ACC112 (cell line): Measurements from ENCODE around the gene PPP2R5B.

Experiments
- H2AFZ ChIP-seq: fragments of 200-600 bp; sonication (generic); one replicate; pipeline ENCODE4 v1.6.0; 2017; ENCODE audit warnings: antibody characterized with exemption, low read length; ENCODE audit not compliant: unreplicated experiment
- H3K27ac ChIP-seq: fragments of 200-600 bp; sonication (generic); 2 replicates; pipeline ENCODE4 v1.5.1; 2014; ENCODE audit warnings: low read depth, mild to moderate bottlenecking, antibody characterized with exemption, low read length, moderate library complexity
- H3K27me3 ChIP-seq: fragments of 200-600 bp; sonication (generic); 2 replicates; pipeline ENCODE4 v1.6.1; 2014; ENCODE audit warnings: mild to moderate bottlenecking, antibody characterized with exemption, low read length, moderate library complexity, mixed read lengths; ENCODE audit not compliant: insufficient read depth
- H3K36me3 ChIP-seq: fragments of 200-600 bp; sonication (generic); 2 replicates; pipeline ENCODE4 v1.6.1; 2016; ENCODE audit warnings: mild to moderate bottlenecking, antibody characterized with exemption, low read length, moderate library complexity, mixed read lengths; ENCODE audit not compliant: insufficient read depth
- H3K4me1 ChIP-seq: fragments of 200-600 bp; sonication (generic); one replicate; pipeline ENCODE4 v1.6.1; 2016; ENCODE audit warnings: low read length, mixed read lengths; ENCODE audit not compliant: insufficient read depth, unreplicated experiment, control insufficient read depth
- H3K4me3 ChIP-seq: fragments of 200-600 bp; sonication (generic); 2 replicates; pipeline ENCODE4 v1.5.1; 2014; ENCODE audit warnings: mild to moderate bottlenecking, low read depth, low read length
- H3K79me2 ChIP-seq: fragments of 200-600 bp; sonication (generic); one replicate; pipeline ENCODE4 v1.6.0; 2016; ENCODE audit warnings: low read length; ENCODE audit not compliant: control insufficient read depth, unreplicated experiment, insufficient read depth

PPP2R5B gene

DNA sequence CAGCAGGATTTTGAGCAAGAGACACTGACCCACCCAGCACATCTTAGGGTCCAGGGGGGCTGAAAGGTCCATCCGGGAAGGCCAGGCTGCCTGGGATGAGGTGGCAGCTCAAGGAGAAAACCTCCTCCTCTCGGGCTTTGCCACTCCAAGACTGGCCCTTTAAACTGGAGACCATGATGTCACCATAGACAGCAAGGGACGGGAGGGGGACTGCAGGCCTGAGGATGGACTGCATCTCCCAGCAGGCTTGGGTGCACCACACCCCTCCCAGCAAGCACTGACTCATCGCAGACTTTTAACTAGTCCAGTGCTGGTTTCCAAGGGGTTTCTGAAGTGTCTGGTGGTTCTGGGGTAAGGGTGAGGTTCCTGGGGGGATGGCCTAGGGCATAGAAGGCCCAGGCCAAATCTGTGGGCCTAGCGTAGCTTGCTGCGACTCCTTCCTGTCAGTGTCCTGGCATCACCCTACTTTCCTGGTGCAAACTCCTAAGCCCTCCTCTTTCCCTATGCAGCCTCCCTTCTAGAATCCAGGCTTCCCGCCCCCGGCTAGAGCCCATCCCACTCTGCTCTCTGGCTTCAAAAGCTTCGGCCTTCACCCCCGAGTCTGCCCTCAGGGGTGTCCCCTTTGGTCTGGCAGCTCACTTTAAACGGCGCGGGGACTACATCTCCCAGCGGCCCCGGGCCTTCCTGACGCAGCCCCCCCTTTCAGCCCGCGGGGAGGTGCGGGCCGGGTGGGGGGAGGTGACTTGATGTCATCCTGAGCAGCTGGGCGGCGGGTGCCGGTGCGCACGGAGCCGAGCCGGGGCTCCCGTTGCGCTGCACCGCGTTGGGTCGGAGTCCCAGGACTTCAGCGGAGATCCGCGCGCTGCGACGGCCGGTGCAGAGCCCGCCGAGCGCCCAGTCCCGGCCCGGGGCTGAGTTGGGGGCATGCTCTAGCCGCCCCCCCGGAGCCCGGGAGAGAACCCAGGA lies at the start of gene PPP2R5B:
TSS of gene PPP2R5B (plus strand) at position 746 of the 966 bp plus-strand sequence. CDS start 1,046 bp downstream, outside the sequence.
- Histone ChIP-seq H3K79me2 (peaks cover 5% of the 10 kb centered on the region), H3K36me3 (no peaks in the 10 kb centered on the region), H2AFZ (peak within 1 kb of the TSS; percentile 97), H3K4me3 (peak within 1 kb of the TSS; percentile 82), H3K27ac (peak within 1 kb of the TSS; percentile 57), H3K27me3 (no peaks in the 10 kb centered on the region), H3K4me1 (no peaks in the 10 kb centered on the region)

DNA sequence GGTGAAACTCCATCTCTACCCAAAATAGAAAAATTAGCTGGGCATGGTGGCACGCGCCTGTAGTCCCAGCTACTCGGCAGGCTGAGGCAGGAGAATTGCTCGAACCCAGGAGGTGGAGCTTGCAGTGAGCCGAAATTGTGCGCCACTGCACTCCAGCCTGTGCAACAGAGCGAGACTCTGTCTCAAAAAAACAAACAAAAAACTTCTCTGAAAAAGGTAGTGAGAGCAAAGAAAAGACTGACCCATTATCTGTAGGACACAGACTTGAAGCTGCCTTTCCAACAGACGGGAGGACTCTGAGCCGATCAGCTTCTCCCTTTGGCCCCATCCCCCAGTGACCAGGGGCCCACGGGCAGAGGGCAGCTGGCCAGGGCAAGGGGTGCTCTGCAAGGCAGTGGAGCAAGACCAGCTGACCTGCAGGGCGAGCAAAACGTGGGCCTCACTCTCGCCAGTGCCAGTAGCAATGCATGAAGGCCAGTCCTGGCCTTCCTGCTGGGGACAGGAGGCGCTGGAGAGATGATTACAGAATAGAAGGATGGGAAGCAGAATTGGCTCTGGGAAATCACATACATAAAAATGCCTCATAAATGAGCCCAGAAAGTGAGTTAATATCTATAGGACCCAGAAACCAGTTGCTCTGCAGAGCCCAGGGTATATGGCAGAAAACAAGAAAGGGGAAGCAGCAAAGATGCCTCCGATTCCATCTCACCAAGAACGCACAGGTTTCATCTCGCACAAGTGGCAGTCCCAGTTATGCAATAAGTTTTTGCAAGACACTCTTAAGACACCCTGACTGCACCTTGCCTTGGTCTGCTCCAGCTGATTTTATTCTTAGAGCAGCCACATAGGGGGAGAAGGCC lies 48.9 kb upstream of the PPP2R5B start:
- peak overlapping the region; percentile 86 for H3K4me3 ChIP-seq
- no peak overlapping the region for H3K27ac ChIP-seq
- H3K4me1 ChIP-seq: peaks cover 40% of the 10 kb centered on the region
- peaks cover 63% of the 10 kb centered on the region for H3K79me2 ChIP-seq
- no peak overlapping the region for H2AFZ ChIP-seq
- H3K27me3 ChIP-seq: no peaks in the 10 kb centered on the region
- no peaks in the 10 kb centered on the region; the same call in 1 of the 2 replicates for H3K36me3 ChIP-seq

DNA sequence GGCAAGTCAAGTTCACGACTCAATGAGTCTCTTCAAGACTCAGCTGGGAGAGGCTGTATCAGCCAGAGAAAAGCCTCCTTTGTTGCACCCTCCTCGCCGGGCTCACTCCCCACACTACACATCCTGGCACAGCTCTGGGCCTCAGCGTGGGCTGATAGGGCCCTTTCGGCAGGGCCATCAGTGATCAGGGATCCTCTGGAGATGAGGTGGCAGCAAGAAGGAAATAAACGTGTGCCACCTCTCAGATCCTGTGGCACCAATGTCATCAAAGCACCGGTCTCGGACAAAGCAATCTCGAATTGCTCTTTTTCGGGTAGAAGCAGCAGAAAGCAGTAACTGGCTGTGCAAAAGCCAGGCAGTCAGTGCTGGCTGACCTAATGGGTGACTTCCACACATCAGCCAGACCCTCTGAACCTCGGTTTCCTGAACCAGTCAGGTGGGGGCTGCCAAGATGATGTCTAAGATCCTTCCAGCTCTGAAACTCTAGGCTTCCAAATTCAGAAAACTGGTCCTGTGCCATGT lies 48.2 kb upstream of the PPP2R5B start:
- H2AFZ ChIP-seq: no peak overlapping the region
- H3K4me1 ChIP-seq: peaks cover 34% of the 10 kb centered on the region
- peak overlapping the region; percentile 86 for H3K4me3 ChIP-seq
- H3K27ac ChIP-seq: no peak overlapping the region
- no peaks in the 10 kb centered on the region for H3K27me3 ChIP-seq
- peaks cover 56% of the 10 kb centered on the region for H3K79me2 ChIP-seq
- H3K36me3 ChIP-seq: no peaks in the 10 kb centered on the region; the same call in 1 of the 2 replicates

DNA sequence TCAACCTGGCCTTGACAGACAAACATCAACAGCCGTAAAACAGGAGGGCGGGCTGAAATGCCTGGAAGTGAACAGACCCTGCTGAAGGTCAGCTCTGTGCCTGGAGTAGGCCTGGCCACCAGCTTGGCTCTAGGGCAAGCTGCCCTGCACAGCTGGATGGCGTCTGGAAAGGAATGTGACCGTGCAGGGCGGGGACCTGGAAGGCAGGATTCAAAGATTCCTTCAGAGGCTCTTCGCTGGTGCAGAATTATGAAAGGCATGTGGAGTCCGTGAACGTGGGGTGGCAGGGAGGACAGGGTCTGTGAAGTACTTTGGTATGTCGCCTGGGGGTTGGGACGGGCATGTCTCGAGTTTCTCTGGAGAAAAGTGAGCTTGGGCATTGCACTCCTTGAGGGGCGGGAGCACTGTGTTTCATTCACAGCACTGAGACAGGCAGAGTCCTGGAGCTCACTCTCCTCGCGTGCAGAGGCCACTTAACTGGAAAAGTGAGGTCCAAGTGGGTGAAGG lies 47.6 kb upstream of the PPP2R5B start:
- H3K4me3 ChIP-seq: peak overlapping the region; percentile 86
- H3K27ac ChIP-seq: peak overlapping the region; percentile 5; the same call in 1 of the 2 replicates
- peaks cover 29% of the 10 kb centered on the region for H3K4me1 ChIP-seq
- H3K27me3 ChIP-seq: no peaks in the 10 kb centered on the region
- peaks cover 51% of the 10 kb centered on the region for H3K79me2 ChIP-seq
- no peak overlapping the region for H2AFZ ChIP-seq
- no peaks in the 10 kb centered on the region; the same call in 1 of the 2 replicates for H3K36me3 ChIP-seq

DNA sequence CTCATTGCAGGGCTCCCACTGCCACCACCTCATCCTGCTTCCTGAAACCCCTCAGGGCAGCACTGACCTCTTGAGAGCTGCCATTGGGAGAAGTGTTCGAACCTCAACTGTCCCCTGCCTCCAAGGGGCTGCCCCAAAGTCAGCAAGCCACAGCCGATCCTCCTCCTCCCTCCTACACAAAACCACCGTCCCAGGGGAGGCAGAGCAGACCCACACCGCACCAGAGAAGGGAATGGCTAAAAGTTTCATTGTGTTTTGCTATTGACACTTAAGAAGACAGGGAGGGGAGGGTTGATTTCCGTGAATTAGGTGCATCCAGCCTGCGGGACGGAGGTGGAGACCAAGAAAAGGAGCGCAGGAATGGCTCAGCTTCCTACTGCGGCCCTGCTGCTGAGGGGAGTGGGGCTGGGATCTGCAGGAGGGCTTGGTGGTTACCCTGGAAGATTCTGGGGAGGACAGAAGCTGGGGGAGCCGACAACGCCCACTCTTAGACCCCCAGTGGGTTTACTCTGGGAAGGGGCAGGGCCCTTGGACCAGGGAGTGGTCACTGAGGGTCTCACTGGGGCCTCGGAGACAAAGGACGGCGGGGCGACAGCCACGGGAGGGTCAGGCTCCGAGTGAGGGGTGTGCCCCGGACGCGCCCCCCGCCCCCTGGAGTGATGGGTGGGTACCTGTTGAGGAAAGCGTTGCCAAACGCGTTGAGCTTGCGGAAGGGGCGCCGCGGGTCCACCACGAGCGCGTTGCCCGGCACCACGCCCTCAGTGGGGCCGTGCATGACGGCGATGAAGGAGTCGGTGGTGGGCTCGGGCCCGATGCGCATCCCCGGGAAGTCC lies 46.9 kb upstream of the PPP2R5B start:
- H3K4me3 ChIP-seq: peak overlapping the region; percentile 86
- H3K4me1 ChIP-seq: peaks cover 29% of the 10 kb centered on the region
- no peaks in the 10 kb centered on the region; the same call in 1 of the 2 replicates for H3K36me3 ChIP-seq
- H2AFZ ChIP-seq: no peak overlapping the region
- peak overlapping the region; percentile 5; the same call in 1 of the 2 replicates for H3K27ac ChIP-seq
- H3K27me3 ChIP-seq: no peaks in the 10 kb centered on the region
- peaks cover 50% of the 10 kb centered on the region for H3K79me2 ChIP-seq

DNA sequence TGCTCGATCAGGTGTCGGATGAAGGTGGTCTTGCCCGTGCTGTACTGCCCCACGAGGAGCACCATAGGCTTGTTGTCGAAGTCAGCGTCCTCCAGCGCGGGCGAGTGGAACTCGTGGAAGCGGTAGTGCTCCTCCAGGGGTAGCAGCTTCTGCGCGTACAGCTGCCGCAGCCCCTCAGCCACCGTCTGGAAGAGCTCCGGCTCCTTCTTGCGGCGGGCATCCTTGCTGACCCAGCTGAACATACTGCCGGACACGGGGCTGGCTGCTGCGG lies 46.3 kb upstream of the PPP2R5B start:
- H3K79me2 ChIP-seq: peaks cover 45% of the 10 kb centered on the region
- peak overlapping the region; percentile 5; the same call in 1 of the 2 replicates for H3K27ac ChIP-seq
- H3K4me3 ChIP-seq: peak overlapping the region; percentile 86
- H2AFZ ChIP-seq: no peak overlapping the region
- H3K4me1 ChIP-seq: peaks cover 29% of the 10 kb centered on the region
- no peaks in the 10 kb centered on the region for H3K27me3 ChIP-seq
- no peaks in the 10 kb centered on the region; the same call in 1 of the 2 replicates for H3K36me3 ChIP-seq

DNA sequence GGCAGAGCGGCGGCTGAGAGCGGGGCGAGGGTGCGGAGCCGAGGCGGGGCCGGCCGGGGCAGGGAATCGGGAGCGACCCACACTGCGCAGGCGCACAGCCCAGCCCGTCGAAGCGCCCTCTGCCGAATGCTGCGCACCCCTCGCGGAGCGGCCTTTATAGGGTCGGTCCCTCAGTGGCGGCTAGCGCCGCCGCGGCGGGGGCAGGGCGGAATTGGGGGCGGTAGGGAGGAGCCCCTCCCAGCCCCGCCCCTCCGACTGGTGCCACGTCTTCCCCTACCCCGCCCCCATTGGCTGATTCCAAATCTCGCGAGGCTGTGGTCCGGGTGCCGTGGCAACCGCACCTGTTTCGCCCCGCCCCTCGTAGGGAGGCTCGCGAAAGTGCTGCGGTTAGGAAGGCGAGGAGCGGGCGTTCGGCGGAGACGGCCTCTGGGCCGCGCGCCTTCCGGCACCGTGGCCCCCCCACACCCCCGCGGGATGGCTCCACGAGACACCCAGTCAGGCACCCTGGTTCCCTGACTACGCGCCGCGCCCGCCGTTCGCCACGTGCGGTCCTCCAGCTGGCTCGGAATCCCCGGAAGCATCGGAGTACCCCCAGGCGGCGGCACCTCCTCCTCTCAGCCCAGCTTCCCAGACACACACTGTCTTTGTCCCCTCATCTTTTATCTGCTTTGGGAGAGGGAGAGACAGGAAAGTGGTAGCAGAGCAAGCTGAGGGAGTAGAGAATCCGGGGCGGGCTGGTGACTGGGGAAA lies 45.8 kb upstream of the PPP2R5B start, which contains the start of gene EHD1:
TSS of gene EHD1 (minus strand) at position 128 of the 750 bp plus-strand sequence. CDS start 157 bp downstream, outside the sequence.
- Histone ChIP-seq H2AFZ (no peak within 1 kb of the TSS), H3K4me3 (peak within 1 kb of the TSS; percentile 86), H3K79me2 (peaks cover 42% of the 10 kb centered on the region), H3K36me3 (no peaks in the 10 kb centered on the region), H3K27me3 (no peaks in the 10 kb centered on the region), H3K27ac (peak within 1 kb of the TSS; percentile 59), H3K4me1 (peaks cover 29% of the 10 kb centered on the region)

DNA sequence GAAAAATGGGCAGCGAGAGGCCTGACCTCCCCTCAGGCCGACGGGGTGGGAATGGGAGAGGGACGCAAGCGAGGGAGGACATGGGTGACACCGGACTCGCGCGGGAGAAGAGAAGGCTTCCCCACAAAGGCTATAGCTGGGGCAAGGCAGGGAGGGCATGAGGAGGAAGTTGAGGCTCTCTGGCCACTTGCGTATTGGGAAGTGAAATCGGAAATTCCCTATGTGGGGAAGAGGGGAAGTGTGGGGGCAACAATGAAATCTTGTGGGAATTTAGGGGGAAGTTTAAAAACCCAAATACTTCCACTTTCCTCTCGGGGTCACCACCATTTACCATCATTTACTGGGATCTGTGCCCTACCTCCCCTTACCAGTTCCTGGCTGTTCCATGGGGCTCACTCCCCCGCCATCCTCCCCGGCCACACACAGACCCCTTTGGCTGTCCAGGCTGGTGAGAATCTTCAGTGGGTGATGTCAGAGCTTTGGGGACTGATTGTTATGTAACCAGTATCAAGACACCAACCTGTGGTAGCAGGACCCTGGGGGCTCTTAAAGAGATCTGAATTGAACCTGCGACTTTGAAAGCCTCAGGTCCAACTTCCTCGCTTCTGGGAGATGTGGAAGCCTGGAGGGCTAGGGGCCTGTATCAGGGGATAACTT lies 45.1 kb upstream of the PPP2R5B start:
- H3K4me1 ChIP-seq: peaks cover 29% of the 10 kb centered on the region
- peak overlapping the region; percentile 59 for H3K27ac ChIP-seq
- H3K4me3 ChIP-seq: peak overlapping the region; percentile 86
- peaks cover 40% of the 10 kb centered on the region for H3K79me2 ChIP-seq
- no peaks in the 10 kb centered on the region for H3K27me3 ChIP-seq
- H2AFZ ChIP-seq: no peak overlapping the region
- no peaks in the 10 kb centered on the region for H3K36me3 ChIP-seq
